ENCODE measurements around the gene DNAJC30.

- TF ChIP-seq YY1 (IDR thresholded peaks at IDR 0.05; ENCODE audit: insufficient read depth, insufficient read length) (peak; percentile 83), ZNF274 (IDR thresholded peaks at IDR 0.05; ENCODE audit: low read depth, low read length) (no peak)
Observed at GRCh38 chr7:73683056-73683787, at the start of gene DNAJC30, which contains the start of gene BUD23.

Data from NT2/D1 (cell line).